GM12872 (cell line): ENCODE data around the gene NPPB.

Experiments
- TF ChIP-seq, protein P1 (sequence below): IDR thresholded peaks from 3 replicates; pipeline ENCODE4 v1.5.1; 2011; ENCODE audit warnings: low read depth, mild to moderate bottlenecking, low read length, moderate library complexity; ENCODE audit not compliant: insufficient read depth

Gene NPPB

DNA sequence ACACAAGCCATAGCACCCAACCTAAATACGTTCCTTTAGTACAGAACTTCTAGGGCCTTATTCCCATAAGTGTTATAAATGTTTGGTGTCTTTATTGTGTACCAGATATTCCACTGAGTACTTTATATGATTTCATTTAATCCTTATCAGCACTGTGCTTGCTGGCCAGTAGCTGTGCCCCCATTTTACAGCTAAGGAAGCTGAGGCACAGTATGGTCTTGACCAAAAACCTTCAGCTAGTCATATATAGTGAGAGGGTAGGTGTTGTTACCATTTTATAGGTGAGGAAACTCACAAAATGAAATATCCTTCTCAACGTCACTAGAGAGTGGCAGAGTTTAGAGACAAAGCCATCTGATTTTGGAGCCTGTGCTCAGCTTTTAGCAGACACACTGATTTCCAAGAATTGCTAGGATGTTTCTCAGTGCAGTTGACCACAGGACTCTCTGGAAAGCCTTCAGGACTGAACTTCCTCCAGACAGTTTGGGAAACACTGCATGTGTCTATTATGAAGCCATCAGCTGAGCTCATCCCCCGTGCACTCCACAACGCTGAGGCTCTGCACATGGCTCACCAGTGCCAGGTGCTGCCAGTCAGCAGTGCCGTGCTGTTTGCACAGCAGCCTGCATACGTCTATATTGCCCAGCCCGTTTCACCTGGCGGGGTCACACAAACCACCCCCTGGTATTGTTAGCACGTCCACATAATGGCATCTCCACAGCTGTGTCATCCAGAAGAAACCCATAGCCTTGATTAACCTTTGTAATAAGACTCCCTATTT lies 26.6 kb downstream of the NPPB start:
- TF ChIP-seq, protein P1, sequence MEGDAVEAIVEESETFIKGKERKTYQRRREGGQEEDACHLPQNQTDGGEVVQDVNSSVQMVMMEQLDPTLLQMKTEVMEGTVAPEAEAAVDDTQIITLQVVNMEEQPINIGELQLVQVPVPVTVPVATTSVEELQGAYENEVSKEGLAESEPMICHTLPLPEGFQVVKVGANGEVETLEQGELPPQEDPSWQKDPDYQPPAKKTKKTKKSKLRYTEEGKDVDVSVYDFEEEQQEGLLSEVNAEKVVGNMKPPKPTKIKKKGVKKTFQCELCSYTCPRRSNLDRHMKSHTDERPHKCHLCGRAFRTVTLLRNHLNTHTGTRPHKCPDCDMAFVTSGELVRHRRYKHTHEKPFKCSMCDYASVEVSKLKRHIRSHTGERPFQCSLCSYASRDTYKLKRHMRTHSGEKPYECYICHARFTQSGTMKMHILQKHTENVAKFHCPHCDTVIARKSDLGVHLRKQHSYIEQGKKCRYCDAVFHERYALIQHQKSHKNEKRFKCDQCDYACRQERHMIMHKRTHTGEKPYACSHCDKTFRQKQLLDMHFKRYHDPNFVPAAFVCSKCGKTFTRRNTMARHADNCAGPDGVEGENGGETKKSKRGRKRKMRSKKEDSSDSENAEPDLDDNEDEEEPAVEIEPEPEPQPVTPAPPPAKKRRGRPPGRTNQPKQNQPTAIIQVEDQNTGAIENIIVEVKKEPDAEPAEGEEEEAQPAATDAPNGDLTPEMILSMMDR = no peak

DNA sequence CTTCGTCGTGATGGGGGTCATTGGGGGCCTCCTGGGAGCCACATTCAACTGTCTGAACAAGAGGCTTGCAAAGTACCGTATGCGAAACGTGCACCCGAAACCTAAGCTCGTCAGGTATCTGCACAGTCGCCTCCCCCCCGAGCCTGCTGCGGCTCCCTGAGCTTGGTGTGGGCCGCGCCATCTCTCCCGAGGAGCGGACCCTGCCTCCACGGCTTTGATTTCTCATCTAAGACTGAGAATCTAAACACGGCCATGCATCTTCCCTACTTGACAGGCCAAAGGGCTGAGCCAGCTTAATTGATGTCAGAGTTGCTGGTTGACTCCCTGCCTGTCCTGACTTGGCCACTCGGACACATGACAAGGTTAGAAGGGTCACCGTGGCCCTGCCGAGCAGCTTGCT lies 30.2 kb downstream of the NPPB start:
- TF ChIP-seq, protein P1 = no peak

DNA sequence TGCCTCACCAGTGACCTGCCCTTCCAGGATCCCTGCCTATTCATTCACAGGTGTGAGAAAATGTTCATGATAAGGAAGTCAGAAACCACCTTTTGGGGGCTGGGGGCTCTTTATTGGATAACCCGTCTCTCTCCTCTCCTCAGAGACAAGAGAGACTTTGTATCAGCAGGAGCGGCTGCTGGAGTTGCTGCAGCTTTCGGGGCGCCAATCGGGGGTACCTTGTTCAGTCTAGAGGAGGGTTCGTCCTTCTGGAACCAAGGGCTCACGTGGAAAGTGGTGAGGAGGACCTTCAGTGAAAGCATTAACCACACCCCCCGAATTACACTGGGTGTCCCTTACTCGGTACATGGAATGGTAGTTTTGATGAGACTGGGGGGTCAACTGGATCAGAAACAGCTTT lies 31.8 kb downstream of the NPPB start:
- TF ChIP-seq, protein P1 = no peak

DNA sequence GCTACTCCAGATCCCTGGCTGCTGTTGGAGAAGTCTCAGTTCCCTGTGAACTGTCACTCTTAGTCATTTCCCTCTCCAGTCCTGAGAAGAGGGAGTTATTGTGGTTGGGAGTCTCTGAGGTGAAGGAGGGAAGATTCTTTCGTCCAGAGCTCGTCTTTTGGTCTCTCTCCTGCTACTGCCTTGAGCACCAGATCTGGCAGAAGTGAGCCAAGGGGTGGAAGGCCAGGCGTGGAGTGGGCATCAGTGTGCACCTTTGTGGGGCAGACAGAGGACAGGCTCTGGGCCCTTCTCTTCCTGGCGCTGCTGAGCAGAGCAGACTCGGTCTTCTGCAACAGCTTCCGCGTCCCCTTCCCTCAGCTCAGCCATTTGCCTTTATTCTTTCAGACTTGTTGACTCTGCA lies 33.6 kb downstream of the NPPB start:
- TF ChIP-seq, protein P1 = no peak

DNA sequence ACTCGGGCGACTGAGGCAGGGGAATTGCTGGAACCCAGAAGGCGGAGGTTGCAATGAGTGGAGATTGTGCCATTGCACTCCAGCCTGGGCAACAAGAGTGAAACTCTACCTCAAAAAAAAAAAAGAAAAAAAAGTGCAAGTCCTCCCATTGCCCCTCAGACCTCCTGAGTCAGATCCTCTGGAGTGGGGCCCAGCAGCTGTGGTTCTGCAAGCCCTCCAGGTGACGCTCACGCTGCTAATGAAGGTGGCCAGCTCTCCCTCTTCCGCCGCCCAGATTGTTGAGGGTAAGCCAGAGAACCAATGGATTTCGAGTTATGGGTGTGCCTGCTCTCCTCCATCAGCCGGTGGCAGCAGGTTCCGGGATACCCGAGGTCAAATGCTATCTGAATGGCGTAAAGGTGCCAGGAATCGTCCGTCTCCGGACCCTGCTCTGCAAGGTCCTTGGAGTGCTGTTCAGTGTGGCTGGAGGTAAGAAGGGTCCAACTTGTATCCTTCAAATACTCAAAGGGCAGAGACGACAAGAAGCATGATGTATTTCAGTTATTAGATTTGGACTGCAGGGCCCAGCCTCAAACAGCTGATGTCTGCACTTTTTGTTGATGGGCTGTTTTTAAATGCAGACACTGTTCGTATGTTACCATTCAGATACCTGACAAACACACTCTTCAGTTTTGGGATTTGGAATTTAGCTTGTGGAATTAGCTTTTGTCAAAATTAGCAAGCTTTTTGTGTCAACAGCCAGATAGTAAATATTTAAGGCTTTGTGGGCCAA lies 35.2 kb downstream of the NPPB start:
- TF ChIP-seq, protein P1 = no peak

DNA sequence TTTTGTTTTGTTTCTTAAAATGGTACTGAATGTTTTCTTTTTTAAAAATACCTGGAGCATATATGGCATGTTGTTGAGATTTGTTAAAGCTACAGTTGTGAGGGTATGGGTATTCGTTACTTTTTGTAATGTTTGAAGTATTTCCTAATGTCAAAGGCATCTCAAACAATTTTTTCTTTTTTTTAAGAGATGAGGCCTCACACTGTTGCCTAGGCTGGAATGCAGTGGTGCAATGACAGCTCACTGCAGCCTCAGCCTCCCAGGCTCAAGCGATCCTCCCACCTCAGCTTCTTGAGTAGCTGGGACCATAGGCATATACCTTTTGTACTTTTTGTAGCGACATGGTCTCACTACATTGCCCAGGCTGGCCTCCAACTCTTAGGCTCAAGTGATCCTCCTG lies 36.7 kb downstream of the NPPB start:
- TF ChIP-seq, protein P1 = no peak

DNA sequence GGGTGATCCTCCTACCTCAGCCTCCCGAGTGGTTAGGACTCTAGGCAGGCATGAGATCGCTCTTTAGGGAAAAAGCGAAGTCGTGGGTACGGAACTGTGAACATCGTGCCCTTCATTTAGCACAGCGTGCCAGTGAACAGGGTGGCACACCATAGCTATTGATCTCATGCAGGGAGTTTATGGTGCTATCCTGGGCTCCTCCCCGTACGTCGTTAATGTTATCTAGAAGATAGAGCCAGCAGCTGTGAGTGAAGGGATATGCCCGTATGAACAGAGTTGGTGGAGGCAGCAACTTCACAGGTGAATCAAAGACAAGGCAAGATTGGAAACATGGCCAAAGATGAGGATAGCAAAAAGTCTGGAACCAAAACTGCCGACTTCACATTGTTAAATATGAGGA lies 41.6 kb downstream of the NPPB start:
- TF ChIP-seq, protein P1 = no peak
